CD1c-positive myeloid dendritic cell (primary cell): ENCODE measurements around the gene PALM3.
A peak's percentile ranks its signal among the peaks of the same experiment; 100 is the strongest.

Experiments used
- DNase-seq: peaks from one replicate; pipeline ENCODE4 v3.0.0-alpha.2; 2016; ENCODE audit errors: extremely low spot score

PALM3 gene

DNA sequence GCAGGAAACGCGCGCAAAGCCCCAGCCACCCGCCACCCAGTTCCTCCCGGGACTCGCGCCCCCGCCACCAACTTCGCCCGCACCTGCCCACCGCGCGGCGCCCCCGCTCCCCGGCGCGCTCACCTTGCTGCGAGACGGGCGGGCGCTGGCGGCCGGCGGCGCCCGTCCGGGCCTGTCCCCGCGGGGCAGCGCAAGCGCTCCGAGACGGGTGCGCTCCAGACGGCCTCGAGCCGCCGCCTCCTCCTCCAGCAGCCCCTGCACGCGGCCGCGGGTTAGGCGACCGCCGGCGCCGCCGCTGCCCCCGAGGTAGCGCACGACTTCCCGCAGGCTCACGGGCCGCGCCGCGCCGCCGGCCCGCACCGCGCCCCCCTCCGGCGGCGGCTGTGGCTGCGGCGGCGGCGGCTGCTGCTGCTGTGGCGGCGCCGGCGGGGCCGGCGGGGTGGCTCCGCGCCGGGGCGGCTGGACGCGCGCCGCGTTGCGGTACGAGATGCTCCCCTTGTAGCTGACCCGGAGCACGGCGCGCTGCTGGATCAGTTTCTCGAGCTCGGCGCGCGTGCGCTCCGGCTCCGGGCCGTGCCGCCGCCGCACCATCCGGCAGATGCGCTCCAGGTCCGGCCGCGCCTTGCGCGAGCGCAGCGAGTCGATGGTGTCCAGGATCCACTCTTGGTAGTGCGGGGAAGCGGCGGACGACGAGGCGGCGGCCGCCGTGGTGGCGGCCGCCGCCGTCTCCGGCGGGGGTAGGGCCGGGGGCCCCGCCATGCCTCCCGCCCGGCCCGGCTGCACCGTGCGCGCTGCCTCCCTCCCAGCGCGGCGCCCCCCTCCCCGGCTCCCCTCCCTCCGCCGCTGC is 28.0 kb upstream of the PALM3 start:
- peak; percentile 67 for DNase-seq

DNA sequence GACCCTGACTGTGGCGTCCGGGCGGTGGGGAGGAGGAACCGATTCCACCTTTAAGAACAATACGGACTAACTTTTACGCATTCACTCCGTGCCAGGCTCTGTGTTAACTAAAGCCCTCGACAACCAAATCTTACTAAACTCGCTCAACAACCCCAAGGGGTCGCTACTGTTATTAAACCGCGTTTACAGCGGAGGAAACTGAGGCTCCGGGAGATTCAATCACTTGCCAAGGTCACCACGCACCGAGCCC is 27.5 kb upstream of the PALM3 start:
- DNase-seq = no peak

DNA sequence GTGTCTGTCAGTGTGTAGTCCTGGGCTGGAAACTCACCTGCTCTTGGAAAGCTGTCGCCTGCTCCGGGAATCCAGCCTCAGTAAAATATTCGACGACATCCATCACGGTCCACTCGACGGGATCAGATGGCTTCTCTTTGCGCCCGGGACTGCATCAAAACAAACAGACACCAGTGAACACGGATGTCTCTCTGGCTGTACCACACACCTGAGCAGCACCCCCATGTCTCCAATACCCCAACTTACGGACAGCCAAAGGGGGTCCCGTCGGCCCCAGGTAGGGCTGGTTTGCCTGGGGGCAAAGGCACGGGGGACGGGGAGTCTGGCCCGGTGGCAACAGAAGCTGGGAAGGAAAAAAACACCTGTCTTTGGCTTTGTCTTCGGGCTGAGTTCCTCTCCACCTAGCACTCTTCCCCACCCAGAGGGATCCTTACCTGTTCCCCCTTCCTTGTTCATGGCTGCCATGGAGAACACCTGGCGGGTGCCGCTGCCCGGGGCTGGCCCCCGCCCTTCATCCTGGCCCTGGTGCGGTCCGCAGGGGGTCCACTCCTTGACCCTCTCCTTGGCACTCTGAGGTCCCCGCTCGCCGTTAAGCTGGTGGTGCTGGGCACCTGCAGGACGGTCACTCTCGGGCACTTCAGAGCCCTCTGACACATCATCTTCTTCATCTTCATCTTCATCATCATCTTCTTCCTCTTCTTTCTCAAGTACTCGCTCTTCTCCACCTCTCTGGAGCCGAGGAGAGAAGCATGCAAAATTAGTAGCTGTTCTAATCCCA is 26.9 kb upstream of the PALM3 start:
- no peak for DNase-seq

DNA sequence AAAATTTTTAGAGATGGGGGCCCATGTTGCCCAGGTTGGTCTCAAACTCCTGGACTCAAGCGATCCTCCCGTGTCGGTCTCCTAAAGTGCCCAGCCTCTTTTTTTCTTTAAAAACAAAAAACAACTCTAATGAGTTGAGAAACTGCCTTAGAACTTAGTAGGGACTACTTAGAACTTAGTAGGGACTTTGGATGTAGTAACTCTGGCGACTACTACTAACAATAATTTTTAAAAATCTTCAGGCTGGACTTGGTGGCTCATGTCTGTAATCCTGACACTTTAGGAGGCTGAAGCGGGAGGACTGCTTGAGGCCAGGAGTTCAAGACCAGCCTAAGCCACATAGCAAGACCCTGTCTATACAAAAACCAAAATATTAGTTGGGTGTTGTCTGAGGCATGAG is 24.2 kb upstream of the PALM3 start:
- DNase-seq = no peak

DNA sequence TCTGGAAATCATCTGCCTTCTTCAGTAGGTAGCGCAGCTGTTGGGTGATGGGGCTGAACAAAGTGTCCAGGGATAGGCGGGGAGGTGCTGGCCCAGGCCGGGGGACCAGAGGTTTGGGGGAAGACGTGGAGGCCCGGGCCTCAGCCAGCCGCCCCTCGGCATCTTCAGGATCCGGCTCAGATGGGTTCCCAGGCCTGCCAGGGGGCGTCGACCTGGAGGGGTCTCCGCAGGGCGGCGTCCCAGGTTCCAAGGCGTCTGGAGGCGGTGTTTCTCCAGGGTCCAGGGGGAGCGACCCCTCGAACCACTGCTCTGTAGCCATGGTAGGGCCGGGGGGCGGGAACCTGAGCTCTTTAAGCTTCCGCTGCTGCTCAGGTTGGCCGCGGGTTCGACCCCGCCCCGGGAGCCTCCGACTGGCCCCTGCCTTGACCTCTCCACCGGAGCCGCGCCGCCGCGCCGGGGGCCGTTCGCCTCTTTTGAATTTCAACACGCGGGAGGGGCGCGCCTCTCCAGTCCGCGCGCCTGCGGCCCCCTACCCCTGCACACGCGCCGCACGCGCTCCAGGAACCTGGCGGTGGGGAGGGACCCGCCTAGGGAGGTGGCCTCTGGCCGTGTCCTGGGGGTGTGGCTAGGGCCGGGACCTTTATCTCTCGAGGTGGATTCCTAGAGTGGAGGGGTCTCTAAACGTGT is 23.6 kb upstream of the PALM3 start, which contains the start of gene C19orf67:
C19orf67 (minus strand) TSS at position 475 of the 687 bp plus-strand sequence; CDS start at position 319, 156 bp downstream.
- DNase-seq = no peak

DNA sequence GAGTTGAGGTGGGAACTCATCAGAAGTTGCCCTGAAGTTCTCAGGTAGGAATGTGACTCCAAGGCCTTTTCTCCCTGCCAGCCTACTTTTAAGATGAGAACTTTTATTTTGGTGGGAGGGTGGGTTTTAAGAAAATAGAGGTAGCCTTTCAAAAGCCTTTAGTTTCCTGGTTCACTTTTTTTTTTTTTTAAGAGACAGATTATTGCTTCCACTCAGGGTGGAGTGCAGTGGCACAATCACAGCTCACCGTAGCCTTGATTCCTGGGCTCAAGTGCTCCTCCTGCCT is 20.7 kb upstream of the PALM3 start:
- DNase-seq = no peak

DNA sequence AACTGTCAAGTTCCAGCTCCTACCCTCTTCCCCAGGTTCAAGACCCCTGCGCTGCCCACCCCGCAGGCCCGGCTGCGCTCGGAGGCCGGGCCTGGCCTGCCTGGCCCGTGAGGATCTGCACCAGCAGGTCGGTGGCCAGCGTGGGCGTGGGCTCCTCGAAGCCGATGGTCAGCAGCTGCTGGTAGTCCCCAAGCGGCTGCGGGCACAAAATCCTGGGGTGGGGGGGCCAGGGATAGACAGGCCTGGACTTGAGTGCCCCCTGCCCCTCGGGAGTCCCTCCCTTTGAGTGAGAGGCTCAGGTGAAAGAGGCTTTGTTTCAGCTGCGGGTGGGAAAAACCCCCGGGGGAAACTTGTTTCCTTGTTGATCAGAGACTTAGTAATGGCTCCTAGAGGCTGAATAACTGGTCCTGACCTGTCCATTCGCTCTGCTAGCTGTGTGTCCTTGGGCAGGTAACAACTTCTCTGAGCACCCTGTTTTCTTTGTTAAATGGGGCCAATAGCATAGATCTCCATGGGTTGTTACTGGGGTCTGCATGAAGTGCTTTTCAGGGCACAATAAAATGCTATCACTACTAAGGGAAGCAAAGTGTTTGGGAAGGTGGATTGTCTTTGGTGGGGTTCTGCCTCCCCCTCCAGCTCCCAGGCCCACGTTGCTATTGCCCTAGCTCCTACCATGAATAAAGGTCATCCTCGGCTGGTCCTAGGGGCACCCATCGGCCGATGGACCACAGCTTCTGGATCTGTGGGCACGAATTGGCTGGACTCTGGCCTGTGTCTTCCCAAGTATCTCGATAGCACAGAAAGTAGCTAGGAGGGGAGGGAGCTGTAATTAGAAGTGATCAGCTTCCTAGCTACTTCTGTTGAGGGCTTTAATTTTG is 20.2 kb upstream of the PALM3 start:
- DNase-seq = peak; percentile 58

DNA sequence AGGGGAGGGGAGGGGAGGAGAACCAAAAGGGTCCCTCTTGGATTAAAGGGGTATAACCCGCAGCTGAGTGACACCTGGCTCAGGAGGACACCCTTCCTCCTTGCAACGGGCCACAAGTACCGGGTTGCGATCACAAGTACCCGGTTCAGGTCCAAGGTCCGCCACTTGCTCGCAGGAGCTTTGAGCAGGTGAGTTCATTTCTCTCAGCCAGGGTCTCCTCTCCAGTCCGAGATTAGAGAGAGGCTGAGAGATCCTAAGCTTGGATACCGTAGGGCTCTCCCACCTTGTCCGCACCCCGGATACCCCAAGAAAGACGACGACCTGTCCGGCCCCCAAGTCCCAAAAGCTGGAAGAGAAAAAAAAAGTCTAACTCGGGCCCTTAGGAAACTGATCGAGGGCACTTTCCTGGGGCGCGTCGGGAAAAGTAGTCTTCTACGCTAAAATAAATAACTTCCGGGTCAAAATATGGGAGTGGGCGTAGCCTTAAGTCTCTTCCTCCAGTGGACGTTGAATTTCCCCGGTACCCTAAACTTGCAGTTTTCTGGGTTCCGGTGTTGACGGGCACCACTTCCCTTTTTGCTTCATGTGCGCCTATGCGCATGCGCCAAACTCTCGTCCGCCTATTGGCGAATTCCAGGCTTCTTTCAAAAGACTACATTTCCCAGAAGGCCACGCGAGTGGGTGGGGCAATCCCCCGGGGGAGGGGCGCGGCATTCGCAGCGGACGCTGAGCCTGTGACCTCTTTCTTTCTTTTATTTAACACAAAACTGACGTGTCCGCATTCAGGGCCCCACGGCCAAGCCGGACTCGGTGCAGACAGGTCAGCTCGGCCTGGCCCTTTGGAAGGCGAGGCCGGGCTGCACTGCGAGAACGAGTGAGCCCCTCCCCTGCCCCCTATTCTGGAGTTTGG is 19.3 kb upstream of the PALM3 start:
- DNase-seq = peak; percentile 100

DNA sequence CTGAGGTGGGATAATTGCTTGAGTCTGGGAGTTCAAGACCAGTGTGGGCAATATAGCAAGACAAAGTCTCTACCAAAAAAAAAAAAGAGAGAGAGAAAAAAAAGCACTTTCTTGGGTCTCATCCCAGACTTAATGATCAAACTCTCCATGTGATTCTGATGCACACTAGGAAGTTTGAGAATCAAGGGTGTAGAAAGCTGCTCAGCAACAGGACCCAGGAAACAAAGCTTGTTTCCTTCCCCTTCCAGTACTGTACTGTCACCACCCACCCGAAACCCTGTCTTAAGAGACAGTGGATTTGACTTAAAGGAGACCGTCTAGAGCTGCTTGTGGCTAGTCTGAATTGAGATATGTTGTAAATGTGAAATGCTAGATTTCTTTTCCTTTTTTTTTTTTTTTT is 16.5 kb upstream of the PALM3 start:
- DNase-seq = peak; percentile 76

DNA sequence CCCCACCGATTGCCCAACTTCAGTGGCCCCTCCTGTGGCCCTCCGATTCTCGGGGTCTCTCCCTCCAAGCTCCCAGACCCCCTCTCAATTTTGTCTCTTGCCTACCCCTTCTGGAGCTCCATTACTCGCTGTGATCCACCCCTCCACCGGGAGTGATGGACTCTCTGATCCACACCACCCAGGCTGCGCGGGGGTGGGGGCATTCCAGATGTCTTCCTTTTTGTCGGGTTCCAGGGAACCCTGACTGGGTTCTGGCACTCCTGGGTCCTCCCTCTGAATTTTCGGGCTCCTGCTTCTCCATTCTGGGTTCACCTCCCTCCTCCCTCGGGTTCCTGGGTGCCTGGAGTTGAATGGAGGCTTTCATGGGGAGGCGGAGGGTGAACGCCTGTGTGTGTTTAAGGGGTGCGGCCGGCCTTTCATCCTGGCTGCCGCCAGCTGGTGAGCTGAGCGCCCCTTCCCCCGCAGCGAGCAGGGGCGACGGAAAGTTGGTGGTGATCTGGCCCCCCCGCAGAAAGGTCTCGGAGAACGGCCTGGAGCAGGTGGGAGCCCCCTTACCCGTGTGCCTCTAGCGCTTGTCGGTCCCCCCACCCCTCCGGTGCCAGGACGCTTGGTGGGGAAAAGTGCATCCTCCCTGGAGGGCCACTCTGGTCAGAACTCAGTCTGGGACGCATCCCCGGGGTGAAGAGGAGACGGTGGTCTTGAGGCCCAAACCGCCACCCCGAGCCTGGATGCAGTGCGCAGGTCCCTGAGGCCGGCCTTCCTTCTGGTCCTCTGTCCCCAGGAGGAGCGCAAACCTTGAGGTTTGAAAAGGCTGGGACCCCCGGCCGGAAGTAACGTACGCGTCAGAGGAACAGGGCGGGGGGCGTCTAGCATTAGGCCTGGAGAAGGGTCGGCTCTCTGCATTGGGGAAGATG is 12.3 kb upstream of the PALM3 start:
- peak; percentile 63 for DNase-seq

DNA sequence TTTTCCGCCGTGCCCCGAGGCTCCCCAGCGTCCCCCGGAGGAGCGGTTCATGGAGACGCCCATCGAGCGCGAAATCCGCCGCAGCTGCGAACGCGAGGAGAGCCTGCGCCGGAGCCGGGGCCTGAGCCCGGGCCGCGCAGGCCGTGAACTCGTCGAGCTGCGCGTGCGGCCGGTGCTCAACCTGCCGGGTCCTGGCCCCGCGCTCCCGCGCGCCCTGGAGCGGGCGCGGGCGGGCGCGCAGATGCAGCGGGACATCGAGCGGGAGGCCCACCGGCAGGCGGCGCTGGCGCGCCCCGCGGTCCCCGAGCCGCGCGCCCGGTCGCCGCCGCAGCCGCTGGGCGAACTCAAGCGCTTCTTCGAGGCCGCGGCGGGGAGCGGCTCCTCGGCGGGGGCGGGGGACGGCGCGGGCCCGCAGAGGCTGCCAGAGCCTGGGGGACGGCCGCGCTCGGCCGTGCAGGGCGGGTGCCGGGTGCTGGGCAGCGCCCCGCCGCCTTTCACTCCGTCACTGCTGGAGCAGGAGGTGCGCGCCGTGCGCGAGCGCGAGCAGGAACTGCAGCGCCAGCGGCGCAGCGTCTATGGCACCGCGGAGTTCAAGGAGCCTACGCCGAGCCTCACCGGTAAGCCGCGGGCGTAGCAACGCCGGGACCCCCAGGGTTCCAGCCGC is 11.5 kb upstream of the PALM3 start:
- DNase-seq = peak; percentile 88

DNA sequence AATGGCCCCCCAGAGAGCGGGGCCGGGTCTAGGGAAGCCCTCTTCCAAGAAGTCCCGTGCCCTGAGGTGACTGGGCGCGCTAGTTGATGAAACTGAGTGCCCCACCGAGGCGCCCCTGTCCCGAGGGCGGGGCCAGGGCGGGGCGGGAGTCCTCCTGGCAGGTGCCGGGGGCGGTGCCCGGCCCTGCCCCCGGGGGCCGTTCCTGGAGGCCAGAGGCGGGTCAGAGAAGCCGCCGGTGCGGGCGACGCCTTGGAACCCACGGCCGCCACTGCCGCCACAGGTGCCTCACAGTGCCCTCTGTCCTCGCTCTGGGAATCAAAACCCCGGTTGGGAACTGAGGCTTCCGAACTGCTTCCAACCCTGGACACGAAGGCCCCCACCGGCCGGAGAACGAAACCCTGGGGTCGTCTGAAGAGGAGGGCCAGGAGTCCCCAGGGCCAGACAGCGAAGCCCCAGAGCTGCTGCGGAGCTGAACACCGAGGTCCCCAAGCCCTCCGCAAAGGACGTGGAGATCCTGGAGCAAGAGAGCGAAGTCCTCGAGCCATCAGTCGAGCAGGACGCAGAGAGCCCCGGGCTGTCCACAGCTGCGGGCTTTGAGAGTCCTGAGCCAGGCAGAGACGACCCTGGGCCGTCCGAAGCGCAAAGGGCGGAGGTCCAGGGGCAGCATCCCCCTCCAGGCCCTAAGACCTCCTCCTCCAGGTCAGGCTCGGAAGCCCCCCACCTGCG is 10.8 kb upstream of the PALM3 start, which contains the start of gene MISP3:
MISP3 (plus strand) TSS at position 252 of the 726 bp plus-strand sequence. CDS start 524 bp downstream, outside the sequence.
- DNase-seq = peak; percentile 33

DNA sequence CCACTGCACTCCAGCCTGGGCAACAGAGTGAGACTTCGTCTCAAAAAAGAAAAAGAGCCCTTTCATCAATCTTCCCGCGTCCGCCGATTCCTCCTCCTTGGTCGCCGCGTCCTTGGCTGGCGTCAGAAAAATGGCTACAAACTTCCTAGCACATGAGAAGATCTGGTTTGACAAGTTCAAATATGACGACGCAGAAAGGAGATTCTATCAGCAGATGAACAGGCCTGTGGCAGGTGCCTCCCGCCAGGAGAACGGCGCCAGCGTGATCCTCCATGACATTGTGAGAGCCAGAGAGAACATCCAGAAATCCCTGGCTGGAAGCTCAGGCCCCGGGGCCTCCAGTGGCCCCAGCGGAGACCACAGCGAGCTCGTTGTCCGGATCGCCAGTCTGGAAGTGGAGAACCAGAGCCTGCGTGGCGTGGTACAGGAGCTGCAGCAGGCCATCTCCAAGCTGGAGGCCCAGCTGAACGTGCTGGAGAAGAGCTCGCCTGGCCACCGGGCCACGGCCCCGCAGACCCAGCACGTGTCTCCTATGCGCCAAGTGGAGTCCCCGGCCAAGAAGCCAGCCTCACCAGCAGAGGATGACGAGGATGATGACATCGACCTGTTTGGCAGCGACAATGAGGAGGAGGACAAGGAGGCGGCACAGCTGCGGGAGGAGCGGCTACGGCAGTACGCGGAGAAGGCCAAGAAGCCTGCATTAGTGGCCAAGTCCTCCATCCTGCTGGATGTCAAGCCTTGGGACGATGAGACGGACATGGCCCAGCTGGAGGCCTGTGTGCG is 8.6 kb upstream of the PALM3 start:
- DNase-seq = no peak

DNA sequence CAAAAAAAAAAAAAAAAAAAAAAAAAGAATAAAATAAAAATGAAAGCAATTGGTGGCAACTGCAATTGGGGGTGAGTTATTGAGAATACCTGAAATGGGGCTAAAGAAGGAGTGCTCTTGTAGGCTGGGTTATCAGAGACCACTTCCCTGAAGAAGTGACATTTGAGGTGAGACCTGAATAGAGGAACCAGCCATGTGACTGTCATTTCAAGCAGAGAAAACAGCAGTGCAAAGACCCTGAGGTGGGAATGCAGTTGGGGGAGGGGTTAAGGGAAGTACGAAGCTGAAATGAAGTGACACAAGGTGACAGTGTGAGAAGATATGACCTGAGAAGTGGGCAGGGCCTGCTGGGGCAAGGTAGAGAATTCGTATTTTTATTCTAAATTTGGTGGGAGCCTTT is 4.3 kb upstream of the PALM3 start:
- DNase-seq = no peak

DNA sequence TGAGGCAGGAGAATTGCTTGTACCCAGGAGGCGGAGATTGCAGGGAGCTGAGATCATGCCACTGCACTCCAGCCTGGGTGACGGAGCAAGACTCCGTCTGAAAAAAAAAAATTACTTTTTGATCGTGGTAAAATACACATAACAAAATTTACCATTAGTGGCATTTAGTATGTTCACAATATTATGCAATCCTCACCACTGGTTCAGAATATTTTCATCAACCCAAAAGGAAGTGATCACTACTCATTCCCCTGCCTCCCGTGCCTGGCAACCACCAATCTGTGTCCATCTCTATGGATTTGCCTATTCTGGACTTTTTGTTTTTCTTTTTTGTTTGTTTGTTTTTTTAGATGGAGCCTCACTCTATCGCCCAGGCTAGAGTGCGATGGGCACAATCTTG is 1.2 kb upstream of the PALM3 start:
- DNase-seq = peak; percentile 46

DNA sequence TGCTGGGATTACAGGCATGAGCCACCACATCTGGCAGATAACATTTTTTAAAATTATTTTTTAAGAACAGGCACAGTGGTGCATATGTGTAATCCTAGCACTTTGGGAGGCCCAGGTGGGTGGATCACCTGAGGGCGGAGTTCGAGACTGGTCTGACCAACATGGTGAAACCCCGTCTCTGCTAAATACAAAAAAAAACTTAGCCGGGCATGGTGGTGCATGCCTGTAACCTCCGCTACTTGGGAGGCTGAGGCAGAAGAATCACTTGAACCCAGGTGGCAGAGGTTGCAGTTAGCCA is 631 bp upstream of the PALM3 start:
- DNase-seq = no peak

DNA sequence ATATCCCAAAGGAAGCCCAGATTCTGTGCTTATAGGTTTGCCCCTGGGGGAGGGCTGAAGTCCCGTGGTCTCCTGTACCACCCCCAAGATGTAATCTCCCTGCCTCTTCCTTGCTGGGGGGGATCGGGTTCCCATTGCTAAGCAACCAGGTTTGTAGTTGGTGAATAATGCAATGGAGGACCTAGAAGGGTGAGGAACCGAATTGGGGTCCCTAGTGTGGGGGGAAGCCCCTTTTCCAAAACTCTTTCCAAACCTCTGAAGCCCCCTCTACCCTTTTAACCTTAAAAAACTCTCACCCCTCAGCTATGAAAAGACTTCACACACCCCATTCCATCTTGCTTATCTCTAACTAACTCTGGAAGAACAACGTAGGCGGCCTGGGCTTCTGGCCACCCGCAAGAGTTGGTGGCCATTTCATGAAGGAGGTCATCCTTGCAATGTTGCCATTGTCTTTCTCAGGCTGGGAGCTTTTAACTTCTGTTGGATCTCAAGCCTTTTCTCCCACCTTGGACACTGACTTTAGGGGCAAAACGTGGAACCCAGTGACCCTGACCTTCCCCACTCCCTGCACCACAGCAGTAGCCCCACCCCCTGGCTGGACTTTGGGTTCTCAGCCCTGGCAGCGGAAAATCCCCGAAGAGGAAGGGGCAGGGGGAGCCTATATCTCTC is 661 bp downstream of the PALM3 start:
- no peak for DNase-seq
